GM13977 (cell line): Measurements from ENCODE around the gene IFNL3.

Experiments
- DNase-seq: peaks from one replicate; pipeline ENCODE4 v3.0.0; 2012; ENCODE audit warnings: low spot score
- in situ Hi-C: fragments of 300-500 bp; cut with MboI; formaldehyde crosslinking; loops from one replicate; pipeline ENCODE4 v1.12.0; 2022; ENCODE audit warnings: low sequenced_read_pairs, low pct_unique_long_range_greater_than_20kb, mixed read lengths, inconsistent platforms; ENCODE audit not compliant: unreplicated experiment
- TF ChIP-seq, protein P1 (sequence below): IDR thresholded peaks from 2 replicates; pipeline ENCODE4 v1.5.1; 2012; ENCODE audit warnings: mild to moderate bottlenecking, control low read depth; ENCODE audit not compliant: insufficient read depth; ENCODE audit errors: extremely low read depth, missing control alignments

IFNL3 gene

GRCh38 chr19:39197808-39198207, 47.0 kb downstream of the IFNL3 start:
- in situ Hi-C loops: no loop called here
- peak; percentile 17 for DNase-seq
- TF ChIP-seq, protein P1, sequence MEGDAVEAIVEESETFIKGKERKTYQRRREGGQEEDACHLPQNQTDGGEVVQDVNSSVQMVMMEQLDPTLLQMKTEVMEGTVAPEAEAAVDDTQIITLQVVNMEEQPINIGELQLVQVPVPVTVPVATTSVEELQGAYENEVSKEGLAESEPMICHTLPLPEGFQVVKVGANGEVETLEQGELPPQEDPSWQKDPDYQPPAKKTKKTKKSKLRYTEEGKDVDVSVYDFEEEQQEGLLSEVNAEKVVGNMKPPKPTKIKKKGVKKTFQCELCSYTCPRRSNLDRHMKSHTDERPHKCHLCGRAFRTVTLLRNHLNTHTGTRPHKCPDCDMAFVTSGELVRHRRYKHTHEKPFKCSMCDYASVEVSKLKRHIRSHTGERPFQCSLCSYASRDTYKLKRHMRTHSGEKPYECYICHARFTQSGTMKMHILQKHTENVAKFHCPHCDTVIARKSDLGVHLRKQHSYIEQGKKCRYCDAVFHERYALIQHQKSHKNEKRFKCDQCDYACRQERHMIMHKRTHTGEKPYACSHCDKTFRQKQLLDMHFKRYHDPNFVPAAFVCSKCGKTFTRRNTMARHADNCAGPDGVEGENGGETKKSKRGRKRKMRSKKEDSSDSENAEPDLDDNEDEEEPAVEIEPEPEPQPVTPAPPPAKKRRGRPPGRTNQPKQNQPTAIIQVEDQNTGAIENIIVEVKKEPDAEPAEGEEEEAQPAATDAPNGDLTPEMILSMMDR: no peak

DNA sequence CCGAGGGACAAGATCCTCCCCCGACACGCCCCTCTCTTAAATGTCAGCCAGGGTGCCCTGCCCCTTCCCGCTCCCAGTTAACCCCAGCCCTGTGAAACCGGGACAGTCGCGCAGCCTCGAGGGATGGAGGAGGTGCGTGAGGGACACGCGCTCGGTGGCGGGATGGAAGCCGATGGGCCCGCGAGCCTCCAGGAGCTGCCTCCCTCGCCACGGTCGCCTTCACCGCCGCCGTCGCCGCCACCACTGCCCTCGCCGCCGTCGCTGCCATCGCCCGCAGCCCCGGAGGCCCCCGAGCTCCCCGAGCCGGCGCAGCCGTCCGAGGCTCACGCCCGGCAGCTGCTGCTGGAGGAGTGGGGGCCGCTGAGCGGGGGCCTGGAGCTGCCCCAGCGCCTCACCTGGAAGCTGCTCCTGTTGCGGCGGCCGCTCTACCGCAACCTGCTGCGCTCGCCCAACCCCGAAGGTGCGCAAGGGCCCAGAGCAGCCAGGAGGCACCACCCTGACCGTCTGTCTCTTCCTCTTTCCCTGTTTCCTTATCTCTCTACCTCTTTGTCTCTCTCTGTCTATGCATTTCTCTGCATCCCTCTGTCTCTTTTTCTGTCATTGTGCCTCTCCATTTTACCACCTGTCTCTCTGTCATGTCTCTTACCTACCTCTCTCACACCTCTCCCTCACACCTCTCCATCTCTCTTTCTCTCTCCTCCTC, 47.8 kb downstream of the IFNL3 start, which contains the start of gene NCCRP1:
Gene NCCRP1 (plus strand): TSS at position 105 of the 703 bp plus-strand sequence. CDS start 19 bp downstream, at position 124.
- in situ Hi-C loops: no loop called here
- peak; percentile 26 for DNase-seq
- TF ChIP-seq, protein P1: no peak

DNA sequence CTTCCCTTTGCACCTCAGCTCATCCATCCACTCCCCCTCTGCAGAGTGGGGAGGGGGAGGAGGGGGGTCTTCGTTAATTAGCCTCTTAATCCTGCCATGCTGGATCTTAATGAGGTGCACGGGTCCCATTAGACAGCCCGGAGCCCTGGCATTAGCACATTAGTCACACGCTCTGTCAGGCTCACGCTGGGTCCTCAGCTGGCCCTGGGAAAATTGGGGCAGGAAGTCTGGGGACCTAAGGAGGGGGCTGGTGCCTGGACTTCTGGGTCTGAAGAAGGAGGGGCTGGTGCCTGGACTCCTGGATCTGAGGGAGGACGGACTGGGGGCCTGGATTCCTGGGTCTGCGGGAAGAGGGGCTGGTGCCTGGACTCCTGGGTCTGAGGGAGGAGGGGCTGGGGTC, 48.5 kb downstream of the IFNL3 start:
- in situ Hi-C loops: no loop called here
- no peak for DNase-seq
- TF ChIP-seq, protein P1: no peak

GRCh38 chr19:39195755-39196154, 49.1 kb downstream of the IFNL3 start:
- in situ Hi-C loops: no loop called here
- no peak for DNase-seq
- TF ChIP-seq, protein P1: no peak

- no peak for DNase-seq
- in situ Hi-C loops: no loop called here
- TF ChIP-seq, protein P1: no peak
Observed at GRCh38 chr19:39194832-39195542, 49.8 kb downstream of the IFNL3 start.

- TF ChIP-seq, protein P1: no peak
- in situ Hi-C loops: no loop called here
- DNase-seq: no peak
Observed at GRCh38 chr19:39193803-39194202, 51.0 kb downstream of the IFNL3 start.
